DMS 273 treated with DMSO at 0.1 percent for 48 hours (cell line): ENCODE measurements around the gene RERG.
"Not testable (repeated sequence)": the region's sequence is repeated elsewhere in the genome, so short reads cannot be mapped to it uniquely, and the experiment has no call there.

ENCODE experiments used
- DNase-seq: peaks from one replicate; lab custom pipeline; 2025; lab: John Stamatoyannopoulos, UW

The RERG gene

GRCh38 chr12:15220915-15221885 lies at the start of gene RERG:
Gene RERG (minus strand): TSS chr12:15221417. CDS start chr12:15217489, 3,928 bp downstream.
- no peak for DNase-seq

GRCh38 chr12:15270591-15270990 lies 49.4 kb upstream of the RERG start:
- DNase-seq: no peak

- DNase-seq: peak; percentile 70
Measured at GRCh38 chr12:15268927-15269552, 47.8 kb upstream of the RERG start.

- no peak for DNase-seq
Measured at GRCh38 chr12:15268309-15268708, 47.1 kb upstream of the RERG start.

- no peak for DNase-seq
Measured at GRCh38 chr12:15265875-15266274, 44.7 kb upstream of the RERG start.

GRCh38 chr12:15256761-15257160 lies 35.5 kb upstream of the RERG start:
- no peak for DNase-seq

- no peak for DNase-seq
Measured at GRCh38 chr12:15253990-15254389, 32.8 kb upstream of the RERG start.

- DNase-seq: no peak
Measured at GRCh38 chr12:15244926-15245325, 23.7 kb upstream of the RERG start.

GRCh38 chr12:15244341-15244740 lies 23.1 kb upstream of the RERG start:
- no peak for DNase-seq

- DNase-seq: no peak
Measured at GRCh38 chr12:15243102-15243501, 21.9 kb upstream of the RERG start.

- no peak for DNase-seq
Measured at GRCh38 chr12:15240898-15241297, 19.7 kb upstream of the RERG start.

- DNase-seq: no peak
Measured at GRCh38 chr12:15234508-15234907, 13.3 kb upstream of the RERG start.

GRCh38 chr12:15234011-15234410 lies 12.8 kb upstream of the RERG start:
- no peak for DNase-seq

GRCh38 chr12:15232959-15233358 lies 11.7 kb upstream of the RERG start:
- DNase-seq: no peak

GRCh38 chr12:15231493-15231892 lies 10.3 kb upstream of the RERG start:
- DNase-seq: no peak

- DNase-seq: no peak
Measured at GRCh38 chr12:15230751-15231150, 9.5 kb upstream of the RERG start.

- DNase-seq: no peak
Measured at GRCh38 chr12:15230137-15230536, 8.9 kb upstream of the RERG start.

- DNase-seq: no peak
Measured at GRCh38 chr12:15227004-15227679, 5.9 kb upstream of the RERG start.

- DNase-seq: not testable (repeated sequence)
Measured at GRCh38 chr12:15225863-15226218, 4.6 kb upstream of the RERG start.

GRCh38 chr12:15225136-15225862 lies 4.1 kb upstream of the RERG start:
- no peak for DNase-seq

- no peak for DNase-seq
Measured at GRCh38 chr12:15222219-15222618, 1.0 kb upstream of the RERG start.

- no peak for DNase-seq
Measured at GRCh38 chr12:15220451-15220850, 766 bp downstream of the RERG start.
